SU-DHL-6 (cell line): Measurements from ENCODE around the gene C1QTNF5.

Source experiments
- EZH2phosphoT487 ChIP-seq: fragments of 200-600 bp; sonication (generic), shearing (Covaris generic); conservative IDR thresholded peaks from 2 replicates; pipeline ENCODE4 v1.6.1; 2018; ENCODE audit warnings: mild to moderate bottlenecking, antibody characterized with exemption, low read length, moderate library complexity, mixed read lengths
- TF ChIP-seq, protein P1 (sequence below): fragments of 200-600 bp; sonication (generic); IDR thresholded peaks from one replicate; pipeline ENCODE4 v1.5.1; 2017; ENCODE audit warnings: antibody characterized with exemption, mild to moderate bottlenecking, low read length, moderate library complexity; ENCODE audit not compliant: insufficient read depth, poor library complexity, severe bottlenecking

DNA sequence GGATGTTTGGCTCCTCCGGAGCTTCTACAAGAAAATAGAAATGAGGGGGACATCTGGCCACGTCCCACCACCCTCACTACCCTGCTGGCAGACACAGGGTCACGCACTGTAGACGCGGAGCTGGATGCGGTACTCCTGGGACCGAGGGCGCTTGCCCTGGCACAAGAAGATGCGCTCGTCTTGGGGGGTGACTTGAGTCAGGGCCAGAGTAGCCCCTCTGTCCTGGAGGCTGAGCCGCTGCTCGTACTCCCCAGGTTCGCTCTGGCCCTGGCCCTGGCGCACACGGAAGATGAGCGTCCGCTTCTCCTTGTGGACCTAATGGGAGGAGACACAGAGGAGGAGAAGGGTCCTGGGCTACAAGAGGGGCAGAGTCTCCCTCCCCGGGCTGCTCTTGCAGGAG is 26.0 kb downstream of the C1QTNF5 start:
- TF ChIP-seq, protein P1, sequence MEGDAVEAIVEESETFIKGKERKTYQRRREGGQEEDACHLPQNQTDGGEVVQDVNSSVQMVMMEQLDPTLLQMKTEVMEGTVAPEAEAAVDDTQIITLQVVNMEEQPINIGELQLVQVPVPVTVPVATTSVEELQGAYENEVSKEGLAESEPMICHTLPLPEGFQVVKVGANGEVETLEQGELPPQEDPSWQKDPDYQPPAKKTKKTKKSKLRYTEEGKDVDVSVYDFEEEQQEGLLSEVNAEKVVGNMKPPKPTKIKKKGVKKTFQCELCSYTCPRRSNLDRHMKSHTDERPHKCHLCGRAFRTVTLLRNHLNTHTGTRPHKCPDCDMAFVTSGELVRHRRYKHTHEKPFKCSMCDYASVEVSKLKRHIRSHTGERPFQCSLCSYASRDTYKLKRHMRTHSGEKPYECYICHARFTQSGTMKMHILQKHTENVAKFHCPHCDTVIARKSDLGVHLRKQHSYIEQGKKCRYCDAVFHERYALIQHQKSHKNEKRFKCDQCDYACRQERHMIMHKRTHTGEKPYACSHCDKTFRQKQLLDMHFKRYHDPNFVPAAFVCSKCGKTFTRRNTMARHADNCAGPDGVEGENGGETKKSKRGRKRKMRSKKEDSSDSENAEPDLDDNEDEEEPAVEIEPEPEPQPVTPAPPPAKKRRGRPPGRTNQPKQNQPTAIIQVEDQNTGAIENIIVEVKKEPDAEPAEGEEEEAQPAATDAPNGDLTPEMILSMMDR = no peak
- TF ChIP-seq EZH2phosphoT487 = no peak
